GM19023 (cell line): ENCODE data around the gene UBE3B.

Experiments
- ATAC-seq: cut with Tn5 transposase; IDR thresholded peaks from one replicate; pipeline ENCODE4 v1.9.1; 2021; ENCODE audit warnings: mild to moderate bottlenecking, moderate library complexity; ENCODE audit not compliant: unreplicated experiment

UBE3B gene

DNA sequence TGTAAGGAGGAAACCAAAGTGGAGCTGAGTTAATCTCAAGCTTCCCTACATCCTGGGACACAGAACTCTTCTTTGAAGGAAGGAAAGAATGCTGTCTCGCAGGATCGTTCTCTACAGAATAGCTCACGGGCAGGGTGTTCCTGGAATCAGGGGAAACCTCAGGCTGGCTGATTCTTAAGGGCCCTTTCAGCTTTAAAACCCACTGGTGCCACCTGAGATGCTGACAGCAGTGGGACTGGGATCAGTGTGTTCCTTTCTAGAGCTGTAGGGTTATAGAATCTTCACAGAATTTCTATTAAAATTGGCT, 47.8 kb downstream of the UBE3B start:
- no peak for ATAC-seq

GRCh38 chr12:109527489-109528123, 50.2 kb downstream of the UBE3B start:
- ATAC-seq, result no peak

DNA sequence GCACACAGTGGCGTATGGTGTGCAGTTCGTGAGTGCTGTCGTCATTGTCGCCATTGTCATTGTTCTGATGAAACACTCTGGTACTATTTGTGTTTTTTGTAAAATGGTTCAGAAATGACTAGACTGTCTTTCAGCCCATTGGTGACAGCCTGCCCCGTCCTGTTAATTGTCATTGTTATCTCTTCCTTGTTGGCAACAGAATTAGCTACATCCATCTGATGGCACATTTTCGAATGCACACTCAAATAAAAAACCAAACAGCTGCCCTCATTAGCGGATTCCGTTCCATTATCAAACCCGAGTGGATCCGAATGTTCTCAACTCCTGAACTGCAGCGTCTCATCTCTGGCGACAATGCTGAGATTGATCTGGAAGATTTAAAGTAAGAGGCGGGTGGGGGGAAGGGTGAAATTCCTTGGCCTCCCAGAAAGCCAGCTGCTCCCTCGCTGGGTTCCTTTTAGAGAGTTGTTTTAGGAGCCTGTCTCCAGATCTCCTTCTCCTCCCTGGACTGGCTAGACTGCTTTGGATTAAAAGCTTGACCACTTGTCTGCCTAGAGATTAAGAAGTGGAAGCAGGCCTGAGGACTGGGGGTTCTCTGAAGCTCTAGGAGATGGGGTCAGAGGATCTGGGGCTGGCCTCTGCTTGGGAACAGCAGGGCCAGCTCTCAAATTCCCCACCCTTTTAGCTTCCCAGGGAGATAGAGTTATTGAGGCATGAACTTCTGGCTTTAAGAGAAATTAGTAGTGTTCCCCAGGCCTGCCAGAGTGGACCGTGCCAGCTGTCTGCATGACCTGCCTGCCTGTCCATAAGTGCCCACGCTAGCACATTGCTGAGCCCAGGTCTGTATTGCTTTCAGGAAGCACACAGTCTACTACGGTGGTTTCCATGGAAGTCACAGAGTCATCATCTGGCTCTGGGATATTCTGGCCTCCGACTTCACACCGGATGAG, 52.5 kb downstream of the UBE3B start:
- no peak for ATAC-seq

DNA sequence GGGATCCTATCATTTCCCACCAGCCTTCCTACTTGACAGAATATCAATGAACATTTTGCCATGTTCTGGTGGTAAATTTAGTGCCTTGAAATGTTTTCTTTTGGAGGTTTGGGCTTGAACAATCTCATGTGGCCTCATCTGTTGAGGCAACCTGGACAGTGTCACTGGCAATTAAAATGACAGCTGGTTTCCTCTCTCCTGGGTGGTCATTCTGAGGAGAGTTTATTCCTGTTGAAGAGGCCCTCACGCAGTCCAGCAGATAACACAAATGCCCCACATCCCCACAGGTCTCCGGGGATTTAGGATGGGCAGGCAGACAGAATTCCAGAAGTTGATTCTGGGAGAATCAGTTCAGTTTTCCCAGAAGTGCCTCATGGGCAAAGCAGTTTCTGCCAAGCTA, 54.0 kb downstream of the UBE3B start:
- ATAC-seq, result no peak

GRCh38 chr12:109532721-109533486, 55.5 kb downstream of the UBE3B start:
- no peak for ATAC-seq

GRCh38 chr12:109533487-109533740, 56.0 kb downstream of the UBE3B start:
- ATAC-seq, result no peak

DNA sequence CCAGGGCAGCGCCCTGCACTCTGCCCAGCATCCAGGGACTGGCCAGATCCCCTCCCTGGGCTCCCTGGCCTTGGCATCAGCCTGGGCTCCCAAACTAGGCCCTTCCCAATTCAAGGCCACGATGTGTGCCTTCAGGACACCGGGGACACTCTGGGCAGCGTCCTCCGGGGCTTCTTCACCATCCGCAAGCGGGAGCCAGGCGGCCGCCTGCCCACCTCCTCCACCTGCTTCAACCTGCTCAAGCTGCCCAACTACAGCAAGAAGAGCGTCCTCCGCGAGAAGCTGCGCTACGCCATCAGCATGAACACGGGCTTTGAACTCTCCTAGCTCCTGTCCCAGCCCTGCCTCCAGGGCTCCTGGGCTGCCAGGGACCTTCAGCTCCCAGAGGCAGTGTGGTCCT, 57.0 kb downstream of the UBE3B start:
- no peak for ATAC-seq

DNA sequence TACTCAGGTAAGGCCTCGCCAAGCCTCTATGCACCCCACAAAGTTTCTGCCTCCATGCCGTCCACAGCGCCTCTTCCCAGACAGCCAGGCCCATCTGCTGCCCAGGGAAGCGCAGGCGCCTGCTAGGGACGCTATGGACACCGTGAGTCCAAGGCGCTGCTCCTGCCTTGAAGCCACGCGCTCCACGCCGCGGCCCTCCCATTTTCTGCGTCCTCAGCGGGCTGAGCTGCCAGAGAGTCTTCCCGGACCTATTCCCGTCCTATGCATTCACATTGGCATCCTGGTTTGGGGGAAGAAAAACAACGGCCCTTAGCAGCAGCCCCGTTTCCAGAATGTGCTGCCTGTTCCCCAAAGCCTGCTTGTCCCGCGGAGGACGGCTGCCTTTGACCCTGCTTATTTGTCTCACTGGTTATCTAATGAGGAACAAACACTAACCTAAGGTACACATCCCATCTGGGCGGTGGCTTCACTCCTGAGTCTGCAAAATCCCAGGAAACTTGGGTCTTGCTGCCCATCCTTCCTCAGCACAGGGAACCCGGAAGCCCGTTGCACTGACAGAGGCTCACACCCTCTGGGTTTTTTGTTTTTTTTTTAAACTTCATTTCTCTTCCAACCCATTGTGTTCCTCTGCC, 57.9 kb downstream of the UBE3B start:
- no peak for ATAC-seq

DNA sequence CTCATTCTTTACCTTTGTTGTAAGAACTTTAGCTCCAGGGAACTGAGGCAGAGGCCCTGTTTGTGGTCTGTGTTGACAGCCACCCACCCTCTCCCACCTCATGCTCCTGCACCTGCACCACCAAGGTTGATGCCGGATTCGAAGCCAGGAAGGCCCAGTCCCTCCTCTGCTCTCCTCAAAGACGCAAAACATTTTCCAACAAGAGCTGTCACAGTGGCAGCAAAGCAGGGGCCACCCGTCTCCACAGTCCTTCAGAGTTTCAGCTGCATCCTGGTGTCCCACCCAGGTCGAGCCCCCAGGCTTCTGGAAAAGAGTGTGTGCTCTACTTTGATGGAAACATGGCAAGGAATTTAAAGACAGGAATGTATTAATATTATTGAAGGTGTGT, 58.4 kb downstream of the UBE3B start:
- no peak for ATAC-seq

DNA sequence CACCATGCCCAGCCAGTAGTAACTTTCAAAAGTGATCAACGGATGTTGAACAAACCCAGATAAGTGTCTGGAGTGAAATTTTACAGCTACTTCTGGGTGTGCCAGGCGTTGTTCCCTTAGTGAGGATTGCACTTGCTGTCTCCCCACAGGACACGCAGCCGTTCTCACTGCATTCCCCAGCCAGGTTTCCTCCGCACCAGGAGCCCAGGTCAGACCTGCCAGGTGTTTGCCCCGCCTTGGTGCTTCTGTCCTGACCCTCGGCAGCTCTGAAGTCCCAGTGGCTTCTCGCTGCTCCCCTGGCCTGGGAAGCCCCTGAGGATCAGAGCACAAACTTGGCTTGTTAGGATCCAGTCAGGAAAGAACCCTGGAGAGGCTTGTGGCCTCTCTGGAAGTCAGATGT, 59.7 kb downstream of the UBE3B start:
- ATAC-seq, result no peak

- no peak for ATAC-seq
These were observed 60.9 kb downstream of the UBE3B start for GRCh38 chr12:109538191-109538863.

- no peak for ATAC-seq
These were observed 62.1 kb downstream of the UBE3B start for GRCh38 chr12:109539508-109539907.

DNA sequence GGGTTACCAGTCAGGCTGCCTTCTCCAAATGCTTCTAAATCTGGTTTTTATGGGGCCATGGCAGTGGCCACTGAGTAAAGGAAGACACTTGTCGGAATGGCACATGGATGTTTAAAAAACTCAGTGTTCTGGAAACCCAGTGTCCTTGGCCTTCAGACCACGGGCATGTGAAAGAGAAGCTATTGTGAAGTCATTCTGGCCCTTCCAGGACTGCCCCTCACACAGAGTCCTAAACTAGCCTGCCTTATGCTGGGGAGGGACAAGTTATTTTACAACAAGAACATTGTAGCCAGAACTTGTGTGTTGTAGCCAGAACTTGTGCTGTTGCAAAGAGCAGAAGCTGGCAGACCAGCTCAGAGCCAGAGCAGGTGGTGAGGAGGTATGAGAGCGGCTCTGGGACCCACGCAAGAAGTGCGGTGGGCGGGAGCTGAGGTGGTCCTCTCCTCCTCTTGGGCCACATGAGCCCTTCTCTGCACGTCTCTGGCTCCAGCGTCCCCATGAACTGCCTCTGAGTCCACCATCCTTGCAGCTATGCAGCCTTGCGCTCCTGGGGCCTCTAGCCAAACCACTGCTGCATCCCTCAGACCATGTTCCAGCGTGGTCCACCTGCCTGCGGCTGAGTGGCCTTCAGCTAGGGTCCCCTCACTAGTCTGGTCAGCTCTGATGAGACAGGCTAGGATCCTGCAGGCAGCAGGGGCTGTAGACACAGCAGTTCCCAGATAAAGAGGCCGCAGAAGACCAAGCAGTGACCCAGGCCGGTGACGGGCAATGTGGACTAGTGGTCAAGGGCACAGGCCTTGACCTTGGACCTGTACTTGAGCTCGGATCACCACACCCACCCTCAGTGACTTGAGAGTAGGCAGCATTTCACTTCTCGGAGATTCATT, 63.3 kb downstream of the UBE3B start:
- ATAC-seq, result no peak

GRCh38 chr12:109541413-109541726, 63.9 kb downstream of the UBE3B start:
- ATAC-seq, result no peak

- ATAC-seq, result no peak
These were observed 64.6 kb downstream of the UBE3B start for GRCh38 chr12:109542014-109542413.

DNA sequence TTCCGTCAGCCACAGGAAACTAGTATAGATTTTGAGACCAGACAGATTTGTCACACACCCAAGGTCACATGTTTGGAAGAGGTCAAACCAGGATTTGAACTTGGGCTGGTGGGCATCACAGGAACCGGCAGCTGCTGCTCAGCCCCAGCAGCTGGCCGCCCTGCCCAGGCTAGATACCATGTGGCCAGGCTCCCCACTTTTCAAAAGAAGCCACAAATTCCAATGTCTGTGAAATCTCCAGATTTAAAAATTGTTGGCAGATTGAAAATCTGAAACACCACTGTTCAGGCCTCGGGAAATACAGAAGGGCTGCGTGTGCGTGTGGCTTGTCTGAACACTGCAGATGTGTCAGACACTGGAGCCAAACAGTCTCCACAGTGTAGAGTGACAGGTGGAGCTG, 65.4 kb downstream of the UBE3B start:
- ATAC-seq, result no peak

DNA sequence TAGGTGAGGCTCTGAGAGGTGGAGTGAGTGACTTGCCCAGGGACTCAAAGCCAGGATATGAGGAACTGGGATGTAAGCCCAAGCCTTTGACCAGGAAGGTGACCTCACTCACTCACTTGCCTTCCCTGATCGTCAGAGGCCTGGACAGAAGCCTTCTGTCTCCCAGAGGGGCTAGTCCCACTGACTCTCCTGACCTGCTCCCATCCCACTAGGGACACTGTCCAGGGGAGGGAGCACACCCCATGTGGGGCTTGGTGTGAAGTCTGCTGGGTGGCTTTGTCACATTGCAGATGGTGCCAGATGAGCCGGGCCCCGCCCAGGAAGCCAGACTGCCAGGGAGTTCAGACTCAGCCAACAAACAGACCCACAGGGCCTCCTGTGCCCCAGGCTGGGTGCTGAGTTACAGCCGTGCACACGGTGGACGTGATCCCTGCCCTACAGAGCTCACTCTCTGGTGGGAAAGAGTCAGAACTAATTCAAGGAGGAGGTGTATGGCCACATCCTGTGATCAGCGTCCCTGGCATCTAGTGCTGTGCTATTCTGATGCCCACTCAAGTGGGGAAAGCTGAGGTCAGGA, 67.6 kb downstream of the UBE3B start:
- no peak for ATAC-seq

DNA sequence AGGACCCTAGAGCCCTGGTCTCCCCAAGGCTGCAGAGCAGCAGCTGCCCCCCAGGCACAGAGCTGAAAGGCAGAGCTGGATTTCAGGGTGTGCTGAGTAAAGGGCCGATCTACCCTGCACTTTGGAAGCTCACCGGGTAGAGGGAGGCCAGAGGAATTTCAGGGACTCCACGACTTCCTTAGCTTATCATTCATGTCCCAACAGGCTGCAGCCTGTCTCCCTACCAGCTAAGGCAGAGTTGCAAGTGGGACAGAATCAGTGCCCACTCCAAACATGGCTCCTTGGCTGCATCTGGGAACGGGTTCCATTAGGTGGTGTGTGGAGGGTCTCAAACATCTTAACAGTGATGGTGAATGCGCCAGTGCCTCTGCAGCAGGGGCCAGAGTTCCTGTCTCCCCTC, 68.4 kb downstream of the UBE3B start:
- no peak for ATAC-seq

DNA sequence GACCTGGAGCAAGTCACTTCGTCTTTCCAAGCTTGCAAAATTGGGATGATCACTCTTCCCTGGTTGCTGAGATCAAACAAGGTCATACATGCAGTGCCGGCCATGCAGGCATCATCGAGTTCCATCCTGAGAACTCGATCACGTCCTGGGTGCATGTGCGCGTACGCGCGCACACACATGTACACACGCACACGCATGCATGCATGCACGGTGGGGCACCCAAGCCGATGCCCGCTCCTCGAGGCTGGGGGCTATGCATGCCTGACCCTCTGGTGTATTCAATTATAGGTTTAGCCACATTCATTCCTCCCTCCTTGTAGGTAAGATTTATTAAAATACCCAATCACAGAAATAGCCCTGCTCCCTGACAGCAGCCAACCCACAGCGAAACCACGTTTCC, 69.9 kb downstream of the UBE3B start:
- ATAC-seq, result no peak

DNA sequence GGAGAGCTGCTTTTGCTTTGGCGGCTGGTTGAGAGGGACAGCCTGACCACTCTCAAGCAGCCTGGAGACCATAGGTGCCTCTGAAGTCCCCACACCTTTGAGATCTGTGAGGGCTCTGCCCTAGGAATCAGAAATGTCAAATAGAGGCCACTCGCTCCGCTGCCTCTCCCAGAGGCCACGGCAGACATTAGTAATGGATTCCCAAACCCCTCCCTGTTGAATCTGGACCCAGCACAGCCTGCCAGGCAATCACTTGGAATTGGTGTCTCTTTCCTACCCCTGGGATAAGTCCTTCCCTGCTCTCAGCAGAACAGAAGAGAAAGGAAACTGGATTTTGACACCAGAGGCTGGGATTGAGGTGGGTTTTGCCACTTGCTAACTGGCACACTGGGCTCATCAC, 70.8 kb downstream of the UBE3B start:
- no peak for ATAC-seq
